ENCODE measurements around the gene C1QA. TPM values are rescaled to one million over a fixed set of nuclear protein-coding genes. Genes with fewer than 3 reads are reported as not detected.

The C1QA gene
- total RNA-seq, 4 donors from 2014 or later = 38.9 to 120 (median 65.3) TPM

DNA sequence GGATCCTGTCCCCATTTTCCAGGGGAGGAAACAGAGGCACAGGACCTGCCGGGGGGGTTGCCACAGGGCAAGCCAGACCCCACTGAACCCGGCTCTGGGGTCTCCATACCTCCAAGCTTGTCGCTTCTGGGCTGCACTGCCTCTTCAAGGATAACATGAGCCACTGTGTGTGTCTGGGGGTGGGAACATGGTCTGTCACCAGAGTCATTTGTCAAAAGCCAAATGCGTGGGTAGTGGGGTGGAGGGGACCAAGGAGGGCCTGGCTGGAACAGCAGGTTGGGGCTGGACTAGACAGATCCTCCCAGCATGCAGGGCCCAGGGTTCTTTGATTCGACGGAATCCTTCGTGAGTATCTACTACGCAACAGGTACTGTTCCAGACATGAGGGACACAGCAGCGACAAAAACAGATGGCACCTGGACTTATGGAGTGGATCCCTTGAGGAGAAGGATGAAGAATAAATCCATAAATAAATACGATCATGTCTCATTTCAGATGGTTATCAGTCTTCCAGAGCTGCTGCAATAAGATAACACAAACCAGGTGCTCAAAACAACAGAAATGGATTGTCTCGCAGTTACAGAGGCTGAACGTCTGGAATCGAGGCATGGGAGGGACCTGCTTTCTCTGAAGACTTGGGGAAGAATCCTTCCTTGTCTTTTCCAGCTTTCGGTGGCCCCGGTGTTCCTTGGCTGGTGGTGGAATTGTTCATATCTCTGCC, 45.3 kb downstream of the C1QA start:
- TF ChIP-seq, protein P1, sequence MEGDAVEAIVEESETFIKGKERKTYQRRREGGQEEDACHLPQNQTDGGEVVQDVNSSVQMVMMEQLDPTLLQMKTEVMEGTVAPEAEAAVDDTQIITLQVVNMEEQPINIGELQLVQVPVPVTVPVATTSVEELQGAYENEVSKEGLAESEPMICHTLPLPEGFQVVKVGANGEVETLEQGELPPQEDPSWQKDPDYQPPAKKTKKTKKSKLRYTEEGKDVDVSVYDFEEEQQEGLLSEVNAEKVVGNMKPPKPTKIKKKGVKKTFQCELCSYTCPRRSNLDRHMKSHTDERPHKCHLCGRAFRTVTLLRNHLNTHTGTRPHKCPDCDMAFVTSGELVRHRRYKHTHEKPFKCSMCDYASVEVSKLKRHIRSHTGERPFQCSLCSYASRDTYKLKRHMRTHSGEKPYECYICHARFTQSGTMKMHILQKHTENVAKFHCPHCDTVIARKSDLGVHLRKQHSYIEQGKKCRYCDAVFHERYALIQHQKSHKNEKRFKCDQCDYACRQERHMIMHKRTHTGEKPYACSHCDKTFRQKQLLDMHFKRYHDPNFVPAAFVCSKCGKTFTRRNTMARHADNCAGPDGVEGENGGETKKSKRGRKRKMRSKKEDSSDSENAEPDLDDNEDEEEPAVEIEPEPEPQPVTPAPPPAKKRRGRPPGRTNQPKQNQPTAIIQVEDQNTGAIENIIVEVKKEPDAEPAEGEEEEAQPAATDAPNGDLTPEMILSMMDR (IDR thresholded peaks at IDR 0.05) = no peak
- no peak for TF ChIP-seq POLR2A (IDR thresholded peaks at IDR 0.05)
- no peak overlapping the region for H3K27ac ChIP-seq
- no peaks in the 10 kb centered on the region for H3K36me3 ChIP-seq
- H3K27me3 ChIP-seq = no peaks in the 10 kb centered on the region
- no peaks in the 10 kb centered on the region for H3K4me1 ChIP-seq
- DNase-seq = no peak
- intact Hi-C loops (cut with DNase I) = no loop called here
- H3K4me3 ChIP-seq (replicated peaks in 1 of 3) = no peak overlapping the region
- H3K9me3 ChIP-seq = no peaks in the 10 kb centered on the region
- 79 to 84% methylated on average over 15 of the region's 15 CpGs for WGBS, 2 donors

DNA sequence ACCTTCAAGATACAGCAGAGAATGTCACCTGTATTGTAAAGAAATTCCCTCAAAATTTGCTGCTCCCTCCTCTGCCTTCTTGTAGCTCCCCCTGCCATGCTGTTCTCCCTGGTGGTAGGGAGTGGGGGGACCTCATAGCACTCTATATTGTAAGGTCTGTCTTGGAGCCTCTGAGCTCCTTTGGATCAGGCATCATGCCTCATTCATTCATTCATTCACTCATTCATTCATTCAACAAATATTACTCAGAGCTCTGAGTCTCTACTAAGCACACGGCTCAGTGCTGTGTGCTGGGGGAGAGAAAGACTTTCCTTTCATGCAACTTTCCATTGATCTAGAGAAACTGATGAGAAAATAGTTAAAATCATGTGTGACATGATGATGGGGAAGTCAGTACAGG, 47.1 kb downstream of the C1QA start:
- no peaks in the 10 kb centered on the region for H3K27me3 ChIP-seq
- no peaks in the 10 kb centered on the region for H3K9me3 ChIP-seq
- no peak overlapping the region for H3K27ac ChIP-seq
- DNase-seq = no peak
- no peak overlapping the region for H3K4me3 ChIP-seq (replicated peaks in 1 of 3)
- intact Hi-C loops (cut with DNase I) = no loop called here
- TF ChIP-seq POLR2A (IDR thresholded peaks at IDR 0.05) = no peak
- TF ChIP-seq, protein P1 (IDR thresholded peaks at IDR 0.05) = no peak
- H3K36me3 ChIP-seq = no peaks in the 10 kb centered on the region
- no peaks in the 10 kb centered on the region for H3K4me1 ChIP-seq
- WGBS, 2 donors = 86 to 94% methylated on average over 1 of the region's 1 CpG

DNA sequence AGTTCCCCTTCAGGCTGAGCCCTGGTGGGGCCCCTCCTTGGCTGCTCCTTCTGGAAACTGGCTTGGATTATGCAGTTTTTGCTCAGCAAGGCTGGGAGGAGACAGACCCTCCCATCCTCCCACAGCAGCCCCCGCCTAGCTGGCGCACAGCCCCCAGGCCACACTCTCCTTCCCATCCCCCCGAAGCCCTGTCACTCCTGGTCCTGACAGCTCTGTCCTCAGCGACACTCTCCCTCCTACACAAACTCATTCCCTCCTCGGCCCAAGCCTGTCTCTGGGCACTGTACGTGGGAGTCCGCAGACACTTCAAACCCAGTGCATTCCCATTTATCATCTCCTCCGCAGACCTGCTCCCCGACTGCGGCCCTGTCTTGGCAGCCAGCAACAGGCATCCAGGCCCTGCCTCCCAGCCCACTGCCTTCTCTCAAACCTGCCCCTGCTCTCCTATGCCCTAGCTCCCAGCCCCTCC, 49.2 kb downstream of the C1QA start:
- no peaks in the 10 kb centered on the region for H3K27me3 ChIP-seq

DNA sequence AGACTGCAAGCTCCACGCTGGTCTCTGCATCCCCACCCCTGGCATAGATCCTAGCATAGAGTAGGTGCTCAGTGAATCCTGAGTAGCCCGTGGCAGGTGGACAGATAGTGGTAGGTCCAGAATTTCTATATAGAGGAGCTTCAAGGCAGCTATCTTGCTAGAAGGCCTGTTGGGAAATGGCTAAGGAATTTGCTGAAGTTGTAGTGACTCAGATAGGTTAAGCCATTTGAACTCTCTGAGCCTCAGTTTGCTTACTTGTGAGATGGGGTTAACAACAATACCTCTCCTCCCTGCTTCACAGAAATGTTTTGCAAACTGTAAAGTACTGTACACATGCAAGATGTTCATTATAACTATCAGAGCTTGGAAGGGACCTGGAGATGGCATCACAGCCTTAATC, 50.8 kb downstream of the C1QA start:
- H3K9me3 ChIP-seq = no peaks in the 10 kb centered on the region
- no peaks in the 10 kb centered on the region for H3K36me3 ChIP-seq
- DNase-seq = no peak
- H3K4me3 ChIP-seq (replicated peaks in 1 of 3) = no peak overlapping the region
- TF ChIP-seq, protein P1 (IDR thresholded peaks at IDR 0.05) = no peak
- H3K4me1 ChIP-seq = no peaks in the 10 kb centered on the region
- H3K27me3 ChIP-seq = no peaks in the 10 kb centered on the region
- H3K27ac ChIP-seq = no peak overlapping the region
- 71 to 77% methylated on average over 2 of the region's 2 CpGs for WGBS, 2 donors
- intact Hi-C loops (cut with DNase I) = no loop called here

More for the DNA sequence above, 49.2 kb downstream of the C1QA start:
- H3K36me3 ChIP-seq = no peaks in the 10 kb centered on the region
- no peak for TF ChIP-seq POLR2A (IDR thresholded peaks at IDR 0.05)
- TF ChIP-seq, protein P1 (IDR thresholded peaks at IDR 0.05) = no peak
- H3K27ac ChIP-seq = no peak overlapping the region
- WGBS, 2 donors = 65 to 78% methylated on average over 10 of the region's 10 CpGs
- no peaks in the 10 kb centered on the region for H3K4me1 ChIP-seq
- intact Hi-C loops (cut with DNase I) = no loop called here
- H3K9me3 ChIP-seq = no peaks in the 10 kb centered on the region
- H3K4me3 ChIP-seq (replicated peaks in 1 of 3) = no peak overlapping the region
- DNase-seq = no peak

DNA sequence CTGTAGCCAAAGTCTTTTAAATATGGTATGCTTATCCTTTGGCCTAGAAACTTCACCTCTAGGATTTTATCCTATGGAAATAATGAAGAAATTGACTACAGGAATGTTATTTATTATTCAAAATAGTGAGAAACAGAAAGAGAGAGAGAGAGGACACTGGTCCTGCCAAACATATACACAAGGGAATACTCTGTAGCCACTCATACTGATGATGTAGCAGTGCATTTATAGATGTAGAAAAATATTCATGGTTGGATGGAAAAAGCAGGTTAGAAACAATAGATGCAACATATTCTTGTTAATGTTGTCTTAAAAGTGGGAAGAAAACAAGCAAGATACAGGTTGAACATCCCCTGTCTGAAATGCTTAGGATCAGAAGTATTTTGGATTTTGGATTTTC, 52.0 kb downstream of the C1QA start:
- Histone ChIP-seq H3K36me3 (no peaks in the 10 kb centered on the region), H3K27ac (no peak overlapping the region), H3K4me1 (no peaks in the 10 kb centered on the region), H3K27me3 (no peaks in the 10 kb centered on the region), H3K4me3 (replicated peaks in 1 of 3) (no peak overlapping the region), H3K9me3 (no peaks in the 10 kb centered on the region)
- intact Hi-C loops (cut with DNase I) = no loop called here
- no peak for DNase-seq
- TF ChIP-seq, protein P1 (IDR thresholded peaks at IDR 0.05) = no peak
- no peak for TF ChIP-seq POLR2A (IDR thresholded peaks at IDR 0.05)

Small RNAs within 50 kb of the gene (microRNA-seq; reads per million reads assigned to microRNA genes)
- not detected for gene MIR6127

Small RNAs within 50 kb of the gene (small RNA-seq; reads per million reads assigned to genes)
- not detected for gene MIR6127

Other genes starting within 250 kb of the C1QA start
- gene ZBTB40, start 184.8 kb upstream of the C1QA start, total RNA-seq = 10 to 100 TPM; 18.7 to 30.1 (median 23.8) TPM
- gene EPHA8, start 73.1 kb upstream of the C1QA start, total RNA-seq = not detected
- 100 to 1,000 TPM in 1 of 4 donors, 10 to 100 TPM in 3; 36.0 to 111 (median 69.5) TPM for gene C1QC, start 7.0 kb downstream of the C1QA start, total RNA-seq
- 100 to 1,000 TPM in 3 of 4 donors, 10 to 100 TPM in 1; 83.4 to 258 (median 146) TPM for gene C1QB, start 16.6 kb downstream of the C1QA start, total RNA-seq
- gene EPHB2, start 74.2 kb downstream of the C1QA start, total RNA-seq = 10 to 100 TPM in 3 of 4 donors, 1 to 10 TPM in 1; 7.5 to 27.3 (median 23.8) TPM